IMR-90 (cell line): ENCODE data around the gene HRH1. TPM values are rescaled to one million over a fixed set of nuclear protein-coding genes. Genes with fewer than 3 reads are reported as not detected.

Experiments
- ATAC-seq: fragments of 200-7000 bp; cut with Tn5 transposase; 2 replicates; pipeline ENCODE4 v1.9.1; 2020; ENCODE audit warnings: low read depth, mild to moderate bottlenecking, moderate library complexity
- BruUV-seq: library from RNA; stranded (reverse); fragments of 400-500 nt; replicated peaks from 2 replicates; lab custom pipeline; 2021; lab: Mats Ljungman, UMichigan
- CTCF ChIA-PET: fragments of 300-600 bp; formaldehyde crosslinking; extraction: SDS; loops from one replicate; lab custom pipeline; 2021; ENCODE audit warnings: antibody characterized with exemption; lab: Yijun Ruan, JAX
- POLR2A ChIA-PET: fragments of 300-600 bp; sonication (Branson Sonifier 250); formaldehyde crosslinking; loops from one replicate; lab custom pipeline; 2022; ENCODE audit warnings: antibody characterized with exemption; ENCODE audit not compliant: unreplicated experiment; lab: Charles Lee
- DNase-seq: peaks from one replicate; pipeline ENCODE4 v3.0.0; 2013
- H2AFZ ChIP-seq: replicated peaks from 2 replicates; pipeline ENCODE3; 2013; ENCODE audit warnings: low read length, mild to moderate bottlenecking; ENCODE audit not compliant: poor library complexity
- H2AK5ac ChIP-seq: 2 replicates; pipeline ENCODE4 v1.6.1; 2013; ENCODE audit warnings: low read depth, low read length, inconsistent platforms
- H2AK9ac ChIP-seq: replicated peaks from 2 replicates; pipeline ENCODE3; 2013; ENCODE audit warnings: mild to moderate bottlenecking, low read depth, low read length, moderate library complexity; ENCODE audit not compliant: poor library complexity
- H2BK120ac ChIP-seq: 2 replicates; pipeline ENCODE4 v1.6.1; 2013; ENCODE audit warnings: low read depth, low read length, inconsistent platforms
- H2BK15ac ChIP-seq: 3 replicates; pipeline ENCODE4 v1.6.1; 2013; ENCODE audit warnings: low read depth, low read length, inconsistent platforms
- H2BK20ac ChIP-seq: 2 replicates; pipeline ENCODE4 v1.6.1; 2013; ENCODE audit warnings: low read depth, mild to moderate bottlenecking, inconsistent platforms, low read length, moderate library complexity
- H2BK5ac ChIP-seq: 2 replicates; pipeline ENCODE4 v1.6.1; 2013; ENCODE audit warnings: mild to moderate bottlenecking, low read depth, low read length, inconsistent platforms; ENCODE audit not compliant: poor library complexity, severe bottlenecking
- H3K14ac ChIP-seq: replicated peaks from 2 replicates; pipeline ENCODE4 v1.6.1; 2013; ENCODE audit warnings: low read depth, low read length, inconsistent platforms
- H3K18ac ChIP-seq: 2 replicates; pipeline ENCODE4 v1.6.1; 2013; ENCODE audit warnings: low read depth, low read length, control low read depth
- H3K23ac ChIP-seq: 2 replicates; pipeline ENCODE4 v1.6.1; 2013; ENCODE audit warnings: low read depth, low read length, inconsistent platforms
- H3K27ac ChIP-seq: 2 replicates; pipeline ENCODE4 v1.5.1; 2013; ENCODE audit warnings: mild to moderate bottlenecking, control low read depth, low read length; ENCODE audit not compliant: insufficient read depth
- H3K27me3 ChIP-seq: 2 replicates; pipeline ENCODE4 v1.6.1; 2013; ENCODE audit warnings: low read length; ENCODE audit not compliant: control insufficient read depth, insufficient read depth
- H3K36me3 ChIP-seq: 2 replicates; pipeline ENCODE4 v1.6.1; 2013; ENCODE audit warnings: low read length, mixed read lengths; ENCODE audit not compliant: control insufficient read depth, insufficient read depth
- H3K4ac ChIP-seq: 2 replicates; pipeline ENCODE4 v1.6.1; 2013; ENCODE audit warnings: low read depth, low read length, inconsistent platforms
- H3K4me1 ChIP-seq: 2 replicates; pipeline ENCODE4 v1.6.1; 2013; ENCODE audit warnings: low read length, mixed read lengths; ENCODE audit not compliant: control insufficient read depth, insufficient read depth
- H3K4me2 ChIP-seq: 2 replicates; pipeline ENCODE4 v1.6.1; 2013; ENCODE audit warnings: low read depth, mild to moderate bottlenecking, control low read depth, low read length, moderate library complexity
- H3K4me3 ChIP-seq: 2 replicates; pipeline ENCODE4 v1.5.1; 2013; ENCODE audit warnings: low read depth, mild to moderate bottlenecking, control low read depth, low read length, moderate library complexity; ENCODE audit not compliant: insufficient read depth
- H3K56ac ChIP-seq: 2 replicates; pipeline ENCODE4 v1.6.1; 2013; ENCODE audit warnings: low read length, inconsistent platforms; ENCODE audit not compliant: insufficient read depth; ENCODE audit errors: extremely low read depth
- H3K79me1 ChIP-seq, 2 experiments: 2 replicates each; pipeline ENCODE4 v1.6.1; 2013; ENCODE audit warnings: low read length in 2 of 2, inconsistent platforms in 1 of 2, low read depth in 1 of 2
- H3K9ac ChIP-seq: 2 replicates; pipeline ENCODE4 v1.6.1; 2013; ENCODE audit warnings: low read depth, low read length, control low read depth
- H3K9me1 ChIP-seq: 2 replicates; pipeline ENCODE4 v1.6.1; 2013; ENCODE audit warnings: low read length, inconsistent platforms; ENCODE audit not compliant: insufficient read depth
- H3K9me3 ChIP-seq: 2 replicates; pipeline ENCODE4 v1.6.1; 2013; ENCODE audit warnings: low read length; ENCODE audit not compliant: control insufficient read depth, insufficient read depth
- H4K20me1 ChIP-seq: 2 replicates; pipeline ENCODE4 v1.6.1; 2013; ENCODE audit warnings: low read length, inconsistent platforms; ENCODE audit not compliant: insufficient read depth
- H4K5ac ChIP-seq: 2 replicates; pipeline ENCODE4 v1.6.1; 2013; ENCODE audit warnings: mild to moderate bottlenecking, low read depth, low read length, control low read depth
- H4K8ac ChIP-seq, 2 experiments: 2 replicates each; pipeline ENCODE4 v1.6.1; 2013; ENCODE audit warnings: low read depth in 2 of 2, low read length in 2 of 2, control low read depth in 1 of 2, inconsistent platforms in 1 of 2
- H4K91ac ChIP-seq: 2 replicates; pipeline ENCODE4 v1.6.1; 2013; ENCODE audit warnings: low read depth, low read length, inconsistent platforms; ENCODE audit not compliant: insufficient read depth
- CHD1 ChIP-seq: IDR thresholded peaks from 2 replicates; pipeline ENCODE4 v1.6.1; 2012; ENCODE audit warnings: low read depth, low read length, improper control_type of control experiment
- RAD21 ChIP-seq: IDR thresholded peaks from 2 replicates; pipeline ENCODE4 v1.6.1; 2012; ENCODE audit warnings: low read length, improper control_type of control experiment
- WGBS, 2 experiments: methylation state at CpG; one replicate each; pipeline versions ENCODE4 v1.1.5 to v1.1.7; 2013; ENCODE audit warnings: missing lambda C conversion rate in 2 of 2; ENCODE audit not compliant: insufficient read length in 1 of 2; ENCODE audit errors: extremely low coverage in 2 of 2; 5-methylcytosine and 5-hydroxymethylcytosine counted together
- dilution Hi-C: fragments of 300-500 bp; cut with HindIII; formaldehyde crosslinking; loops from one replicate; pipeline ENCODE4 v1.14.3; 2018; ENCODE audit warnings: low sequenced_read_pairs; ENCODE audit not compliant: unreplicated experiment
- in situ Hi-C: fragments of 300-500 bp; cut with MboI; formaldehyde crosslinking; loops from 3 replicates; pipeline ENCODE4 v1.14.3; 2019; ENCODE audit warnings: low sequenced_read_pairs, inconsistent platforms, mixed read lengths
- intact Hi-C: fragments of 100-400 bp; cut with micrococcal nuclease; formaldehyde crosslinking; loops from 2 replicates; pipeline ENCODE4 v1.10.0; 2022
- polyA plus RNA-seq, 3 experiments: library from polyadenylated mRNA; depleted of rRNA; stranded (reverse); fragments of >200 nt; gene quantifications; 2 replicates each; pipeline ENCODE4 v1.2.3, GENCODE V29; 2012; ENCODE audit warnings: low replicate concordance in 1 of 3
- total RNA-seq: library from RNA; depleted of rRNA; stranded (reverse); fragments of >200 nt; gene quantifications from 2 replicates; pipeline ENCODE4 v1.2.3, GENCODE V29; 2012

Gene HRH1
- total and polyA plus RNA-seq, 2 of the 4 experiments (the other 2 are of a cell fraction), result 7.6 to 16.1 TPM

GRCh38 chr3:11307830-11308432, 153.6 kb downstream of the HRH1 start:
- ChIA-PET CTCF (interaction anchor here (0.6 kb wide), 1 partner anchor 893 kb away, joined by 4 read pairs; no protein-coding TSS in a partner anchor), POLR2A (no interaction called here)
- Histone ChIP-seq H3K27me3 (no peaks in the 10 kb centered on the region), H2BK15ac (no peak overlapping the region), H2AK5ac (no peak overlapping the region), H3K4ac (no peak overlapping the region), H3K36me3 (peaks cover 34% of the 10 kb centered on the region), H4K8ac (no peak overlapping the region), H3K14ac (no peak overlapping the region), H3K9me3 (no peaks in the 10 kb centered on the region), H3K9ac (no peak overlapping the region), H3K23ac (no peak overlapping the region), H2BK120ac (no peak overlapping the region), H2AFZ (no peak overlapping the region), H3K4me2 (no peak overlapping the region), H3K56ac (no peak overlapping the region), H4K5ac (no peak overlapping the region), H3K18ac (no peak overlapping the region), H2BK5ac (no peak overlapping the region), H3K79me1 (peaks cover 6 to 25% of the 10 kb centered on the region in 2 experiments; a peak in 3 of 4 replicates), H4K91ac (no peak overlapping the region), H3K4me3 (no peak overlapping the region), H2AK9ac (no peak overlapping the region), H3K4me1 (peaks cover 3% of the 10 kb centered on the region; the same call in 1 of the 2 replicates), H2BK20ac (no peak overlapping the region), H3K9me1 (peaks cover 11% of the 10 kb centered on the region; the same call in 1 of the 2 replicates), H4K20me1 (no peaks in the 10 kb centered on the region), H3K27ac (no peak overlapping the region)
- dilution Hi-C loops, result no loop called here
- BruUV-seq, result no TSS peak
- no peak for DNase-seq
- ATAC-seq, result no peak
- intact Hi-C loops, result no loop called here
- WGBS, 2 experiments, result 68% methylated on average over 3 of the region's 6 CpGs; no CpG with 5 or more reads in 1 of the 2 experiments
- in situ Hi-C loops, result no loop called here
- no peak for TF ChIP-seq RAD21
- TF ChIP-seq CHD1, result no peak
